ENCODE measurements around the gene CDC42SE2. TPM values are rescaled to one million over a fixed set of nuclear protein-coding genes. Genes with fewer than 3 reads are reported as not detected.

CDC42SE2 gene
- total and polyA plus RNA-seq, 12 donors: 5.1 to 26.7 (median 19.2) TPM

DNA sequence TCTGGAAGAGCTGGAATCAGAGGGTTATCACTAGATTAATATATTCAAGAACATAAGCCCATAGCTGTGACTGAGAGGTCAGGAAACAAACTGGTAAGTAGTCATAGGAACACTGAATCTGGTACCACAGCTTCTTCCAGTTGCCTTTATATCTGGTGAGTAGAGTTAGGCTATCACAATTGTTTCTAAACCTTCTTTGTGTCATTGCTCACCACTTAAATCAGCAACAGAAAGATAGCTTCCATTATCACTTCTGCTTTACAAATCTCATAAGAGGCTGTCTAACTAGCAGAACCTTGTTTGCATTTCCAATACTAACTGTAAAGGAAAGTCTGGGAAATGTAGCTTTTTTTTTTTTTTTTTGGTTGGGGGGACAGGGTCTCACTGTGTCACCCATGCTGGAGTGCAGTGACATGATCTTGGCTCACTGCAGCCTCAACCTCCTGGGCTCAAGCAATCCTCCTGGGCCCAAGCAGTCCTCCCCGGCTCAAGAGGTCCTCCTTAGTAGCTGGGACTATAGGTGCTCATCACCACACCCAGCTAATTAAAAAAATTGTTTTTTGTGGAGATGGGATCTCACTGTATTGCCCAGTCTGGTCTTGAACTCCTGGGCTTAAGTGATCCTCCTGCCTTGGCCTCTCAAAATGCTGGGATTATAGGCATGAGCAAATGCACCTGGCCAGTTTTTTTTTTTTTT lies 22.0 kb downstream of the CDC42SE2 start:
- H3K36me3 ChIP-seq (replicated peaks in 1 of 2): no peaks in the 10 kb centered on the region
- WGBS, 4 donors: 86 to 100% (median 99%) methylated on average over 1 of the region's 1 CpG
- no peak overlapping the region for H3K27ac ChIP-seq
- intact Hi-C loops (cut with DNase I): no loop called here
- no peaks in the 10 kb centered on the region for H3K27me3 ChIP-seq
- TF ChIP-seq CTCF (IDR thresholded peaks at IDR 0.05): no peak
- no peak for TF ChIP-seq POLR2A (IDR thresholded peaks at IDR 0.05)
- no peak for DNase-seq
- H3K4me1 ChIP-seq (replicated peaks in 1 of 2): peaks cover 0 to 12% of the 10 kb centered on the region in 2 donors
- no peak overlapping the region for H3K4me3 ChIP-seq
- no peaks in the 10 kb centered on the region for H3K9me3 ChIP-seq (replicated peaks in 1 of 3)

- Histone ChIP-seq H3K27ac (no peak overlapping the region), H3K36me3 (replicated peaks in 1 of 2) (no peaks in the 10 kb centered on the region), H3K4me3 (no peak overlapping the region), H3K27me3 (no peaks in the 10 kb centered on the region), H3K9me3 (replicated peaks in 1 of 3) (no peaks in the 10 kb centered on the region), H3K4me1 (replicated peaks in 1 of 2) (peaks cover 0 to 10% of the 10 kb centered on the region in 2 donors)
- 94 to 98% (median 97%) methylated on average over 5 of the region's 5 CpGs for WGBS, 4 donors
- no peak for DNase-seq
- TF ChIP-seq POLR2A (IDR thresholded peaks at IDR 0.05) (no peak), CTCF (IDR thresholded peaks at IDR 0.05) (no peak)
- intact Hi-C loops (cut with DNase I): no loop called here
Observed at GRCh38 chr5:131286400-131286715, 22.5 kb downstream of the CDC42SE2 start.

GRCh38 chr5:131288328-131288727 lies 24.5 kb downstream of the CDC42SE2 start:
- Histone ChIP-seq H3K27ac (no peak overlapping the region), H3K36me3 (replicated peaks in 1 of 2) (no peaks in the 10 kb centered on the region), H3K4me3 (no peak overlapping the region), H3K4me1 (replicated peaks in 1 of 2) (peaks cover 0 to 6% of the 10 kb centered on the region in 2 donors), H3K9me3 (replicated peaks in 1 of 3) (no peaks in the 10 kb centered on the region), H3K27me3 (no peaks in the 10 kb centered on the region)
- TF ChIP-seq CTCF (IDR thresholded peaks at IDR 0.05): no peak
- TF ChIP-seq POLR2A (IDR thresholded peaks at IDR 0.05): no peak
- intact Hi-C loops (cut with DNase I): no loop called here
- 68 to 85% (median 79%) methylated on average over 1 of the region's 1 CpG for WGBS, 4 donors
- DNase-seq: no peak

- intact Hi-C loops (cut with DNase I): no loop called here
- Histone ChIP-seq H3K27me3 (no peaks in the 10 kb centered on the region), H3K4me3 (no peak overlapping the region), H3K4me1 (replicated peaks in 1 of 2) (peaks cover 0 to 6% of the 10 kb centered on the region in 2 donors), H3K36me3 (replicated peaks in 1 of 2) (no peaks in the 10 kb centered on the region), H3K27ac (no peak overlapping the region), H3K9me3 (replicated peaks in 1 of 3) (no peaks in the 10 kb centered on the region)
- no peak for DNase-seq
- TF ChIP-seq CTCF (IDR thresholded peaks at IDR 0.05): no peak
- WGBS, 4 donors: 75 to 87% (median 79%) methylated on average over 3 of the region's 3 CpGs
Observed at GRCh38 chr5:131289738-131290137, 25.9 kb downstream of the CDC42SE2 start.

All from adrenal gland (tissue), 12 donors.